ENCODE data around the gene TMEM131L.

Gene TMEM131L

DNA sequence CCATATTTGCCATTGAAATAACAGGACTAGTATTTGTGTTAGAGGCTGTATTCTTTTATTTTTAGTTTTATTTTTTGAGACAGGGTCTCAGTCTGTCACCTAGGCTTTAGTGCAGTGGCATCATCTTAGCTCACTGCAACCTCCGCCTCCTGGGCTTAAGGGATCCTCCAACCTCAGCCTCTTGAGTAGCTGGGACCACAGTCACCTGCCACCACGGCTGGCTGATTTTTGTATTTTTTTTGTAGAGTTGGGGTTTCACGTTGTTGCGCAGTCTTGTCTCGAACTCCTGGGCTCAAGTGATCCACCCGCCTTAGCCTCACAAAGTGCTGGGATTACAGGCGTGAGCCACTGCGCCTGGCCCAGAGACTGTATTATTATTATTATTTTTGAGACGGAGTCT lies 15.3 kb downstream of the TMEM131L start:
- no peak for DNase-seq (ENCODE audit: low read depth, low spot score)
- CTCF ChIA-PET, result interaction anchor here (1.0 kb wide), 1 partner anchor 12 kb away, joined by 3 read pairs; no protein-coding TSS in a partner anchor
- POLR2A ChIA-PET, result interaction anchor here (1.2 kb wide), 1 partner anchor 32 kb away, joined by 3 read pairs; no protein-coding TSS in a partner anchor

DNA sequence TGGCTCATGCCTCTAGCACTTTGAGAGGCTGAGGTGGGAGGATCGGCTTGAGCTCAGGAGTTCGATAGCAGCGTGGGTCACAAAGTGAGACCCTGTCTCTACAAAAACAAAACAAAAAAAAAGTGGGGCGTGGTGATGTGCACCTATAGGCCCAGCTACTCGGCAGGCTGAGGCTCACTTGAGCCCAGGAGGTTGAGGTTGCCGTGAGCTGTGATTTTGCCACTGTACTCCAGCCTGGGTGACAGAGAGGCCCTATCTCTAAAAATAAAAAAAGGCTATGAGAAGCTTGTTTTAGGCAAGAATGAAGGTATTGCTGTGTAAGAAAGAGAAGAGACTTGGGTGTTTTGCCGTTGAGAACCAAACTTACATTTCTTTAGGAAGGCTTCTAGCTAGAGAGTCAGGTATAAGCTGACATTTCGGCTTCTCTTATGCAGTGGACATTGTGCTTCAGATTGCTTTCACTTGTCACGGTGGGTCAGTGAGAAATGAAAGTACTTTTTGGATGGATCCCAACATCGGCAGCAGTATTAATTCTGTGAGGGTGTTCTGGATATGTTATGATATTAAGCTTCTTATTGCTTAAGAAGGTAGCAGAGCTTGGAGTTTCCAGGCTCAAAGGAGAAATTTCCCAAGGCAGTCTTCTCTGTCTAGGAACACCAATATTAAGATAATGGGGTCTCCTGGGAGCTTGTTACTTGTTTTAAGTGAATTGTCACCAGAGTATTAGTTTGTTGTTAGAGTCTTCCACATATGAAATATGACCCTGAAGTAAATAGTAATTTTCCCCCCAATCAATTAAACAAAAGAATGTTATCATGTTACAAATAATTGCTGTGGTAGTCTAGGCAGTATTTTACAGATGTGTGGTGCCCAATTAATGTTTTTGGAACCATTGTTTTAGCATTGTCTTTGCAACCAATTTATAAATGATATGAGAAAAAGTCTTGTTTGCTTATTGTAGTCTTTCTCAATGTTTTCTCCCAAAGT lies 17.6 kb downstream of the TMEM131L start:
- TF ChIP-seq, protein P1, sequence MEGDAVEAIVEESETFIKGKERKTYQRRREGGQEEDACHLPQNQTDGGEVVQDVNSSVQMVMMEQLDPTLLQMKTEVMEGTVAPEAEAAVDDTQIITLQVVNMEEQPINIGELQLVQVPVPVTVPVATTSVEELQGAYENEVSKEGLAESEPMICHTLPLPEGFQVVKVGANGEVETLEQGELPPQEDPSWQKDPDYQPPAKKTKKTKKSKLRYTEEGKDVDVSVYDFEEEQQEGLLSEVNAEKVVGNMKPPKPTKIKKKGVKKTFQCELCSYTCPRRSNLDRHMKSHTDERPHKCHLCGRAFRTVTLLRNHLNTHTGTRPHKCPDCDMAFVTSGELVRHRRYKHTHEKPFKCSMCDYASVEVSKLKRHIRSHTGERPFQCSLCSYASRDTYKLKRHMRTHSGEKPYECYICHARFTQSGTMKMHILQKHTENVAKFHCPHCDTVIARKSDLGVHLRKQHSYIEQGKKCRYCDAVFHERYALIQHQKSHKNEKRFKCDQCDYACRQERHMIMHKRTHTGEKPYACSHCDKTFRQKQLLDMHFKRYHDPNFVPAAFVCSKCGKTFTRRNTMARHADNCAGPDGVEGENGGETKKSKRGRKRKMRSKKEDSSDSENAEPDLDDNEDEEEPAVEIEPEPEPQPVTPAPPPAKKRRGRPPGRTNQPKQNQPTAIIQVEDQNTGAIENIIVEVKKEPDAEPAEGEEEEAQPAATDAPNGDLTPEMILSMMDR (IDR thresholded peaks at IDR 0.05; ENCODE audit: insufficient read depth, low read length, missing control alignments), result no peak
- CTCF ChIA-PET, result interaction anchor here (1.3 to 2.3 kb wide), 2 partner anchors 16 to 90 kb away, joined by 4 to 6 read pairs; no protein-coding TSS in a partner anchor
- POLR2A ChIA-PET, result interaction anchor here (0.5 kb wide), 1 partner anchor 19 kb away, joined by 3 read pairs; no protein-coding TSS in a partner anchor
- DNase-seq (ENCODE audit: low read depth, low spot score), result no peak
- H3K4me3 ChIP-seq (ENCODE audit: low read depth, low read length), result no peak overlapping the region

More for the DNA sequence above, 15.3 kb downstream of the TMEM131L start:
- TF ChIP-seq, protein P1 (IDR thresholded peaks at IDR 0.05; ENCODE audit: insufficient read depth, low read length, missing control alignments), result no peak
- no peak overlapping the region for H3K4me3 ChIP-seq (ENCODE audit: low read depth, low read length)

DNA sequence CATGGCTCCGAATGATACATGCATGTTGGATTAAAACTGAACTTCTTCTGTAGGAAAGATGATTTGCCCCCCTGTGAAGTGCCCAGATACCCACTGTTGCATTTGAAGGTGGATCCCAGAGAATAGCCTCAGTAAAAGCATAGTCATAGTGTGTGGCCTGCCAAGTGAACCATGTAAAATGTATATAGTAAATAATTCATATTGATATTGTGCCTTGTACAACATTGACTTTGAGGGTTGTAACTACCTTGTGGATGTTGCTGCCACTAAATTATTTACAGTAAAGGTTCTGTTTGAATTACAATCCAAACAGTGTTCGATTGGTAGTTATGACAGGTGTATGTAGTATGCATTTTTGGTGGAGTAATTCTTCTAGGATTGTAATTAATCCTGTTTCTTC lies 19.2 kb downstream of the TMEM131L start:
- ChIA-PET POLR2A (no interaction called here), CTCF (interaction anchor here (1.3 kb wide), 1 partner anchor 19 kb away, joined by 4 read pairs; the partner anchor contains the start of gene TMEM131L)

DNA sequence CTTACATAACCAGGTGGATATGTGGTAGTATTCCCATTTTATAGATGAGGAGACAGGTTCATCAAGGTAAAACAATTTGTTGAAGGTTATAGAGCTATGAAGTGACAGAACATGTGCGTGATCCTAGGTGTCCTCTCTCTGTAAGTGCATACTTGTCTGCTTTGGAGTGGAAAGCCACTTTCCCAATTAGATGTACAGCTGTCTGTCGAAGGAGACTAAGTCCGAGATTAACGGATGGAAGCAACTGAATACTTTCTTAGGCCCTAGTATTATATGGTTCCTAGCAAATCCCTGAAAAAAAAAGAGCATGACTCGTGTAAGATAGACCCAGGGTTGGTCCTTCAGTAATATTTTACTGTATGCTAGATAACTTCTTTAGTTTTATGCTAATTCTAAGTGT lies 19.7 kb downstream of the TMEM131L start:
- CTCF ChIA-PET, result interaction anchor here (0.7 to 1.3 kb wide), 4 partner anchors 11 to 142 kb away, joined by 3 to 5 read pairs (median 4); partner anchors contain the start of gene TMEM131L

More for the DNA sequence above, 19.2 kb downstream of the TMEM131L start:
- DNase-seq (ENCODE audit: low read depth, low spot score), result no peak
- no peak overlapping the region for H3K4me3 ChIP-seq (ENCODE audit: low read depth, low read length)
- TF ChIP-seq, protein P1 (IDR thresholded peaks at IDR 0.05; ENCODE audit: insufficient read depth, low read length, missing control alignments), result no peak

DNA sequence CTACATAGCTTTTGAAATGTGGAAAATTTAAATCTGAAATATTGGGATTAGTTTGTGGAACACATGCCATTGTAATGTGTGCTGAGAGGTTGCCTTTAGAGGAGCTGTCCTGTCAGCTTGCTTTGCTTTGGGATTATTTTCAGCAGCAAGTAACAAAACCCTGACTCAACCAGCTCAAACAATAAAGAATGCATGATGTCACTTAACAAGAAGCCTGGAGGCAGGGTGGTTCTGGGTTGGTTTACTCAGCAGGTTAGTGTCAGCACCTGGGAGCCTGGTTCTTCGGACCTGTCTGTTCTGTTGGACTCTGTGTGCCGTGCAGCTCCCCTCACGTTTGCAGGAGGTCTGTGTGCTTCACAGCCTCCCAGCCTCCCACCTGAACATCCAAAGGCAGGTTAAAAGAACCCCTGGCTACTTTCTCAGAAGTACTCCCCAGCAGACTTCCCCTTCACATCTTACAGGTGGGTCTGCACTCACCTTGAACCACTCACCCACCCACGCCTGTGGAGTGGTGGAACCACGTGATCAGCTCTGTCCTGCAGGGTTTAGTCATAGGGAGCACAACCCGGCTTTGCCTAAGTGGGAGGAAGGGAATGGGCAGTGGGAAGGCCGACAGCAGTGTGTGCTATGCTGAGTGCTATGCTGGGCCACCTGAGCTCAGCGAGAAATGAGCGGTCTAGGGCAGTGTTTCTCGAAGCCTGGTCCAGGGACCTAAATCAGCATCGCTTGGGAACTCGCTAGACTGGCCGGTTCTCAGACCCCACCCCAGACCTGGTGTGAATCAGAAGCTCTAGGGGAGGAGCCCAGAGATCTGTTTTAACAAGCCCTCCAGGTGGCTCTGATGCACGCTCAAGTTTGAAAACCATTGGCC lies 20.4 kb downstream of the TMEM131L start:
- ChIA-PET CTCF (interaction anchor here (0.7 to 2.0 kb wide), 6 partner anchors 11 to 142 kb away, joined by 3 to 8 read pairs (median 4); partner anchors contain the start of gene TMEM131L), POLR2A (interaction anchor here (1.1 to 1.5 kb wide), 2 partner anchors 11 to 20 kb away, joined by 5 to 10 read pairs; partner anchors contain the start of gene TMEM131L)
- TF ChIP-seq, protein P1 (IDR thresholded peaks at IDR 0.05; ENCODE audit: insufficient read depth, low read length, missing control alignments), result no peak
- peak; percentile 69 for DNase-seq (ENCODE audit: low read depth, low spot score)
- no peak overlapping the region for H3K4me3 ChIP-seq (ENCODE audit: low read depth, low read length)

More for the DNA sequence above, 19.7 kb downstream of the TMEM131L start:
- DNase-seq (ENCODE audit: low read depth, low spot score), result no peak
- H3K4me3 ChIP-seq (ENCODE audit: low read depth, low read length), result no peak overlapping the region
- TF ChIP-seq, protein P1 (IDR thresholded peaks at IDR 0.05; ENCODE audit: insufficient read depth, low read length, missing control alignments), result no peak
- POLR2A ChIA-PET, result interaction anchor here (1.1 to 1.5 kb wide), 2 partner anchors 12 to 20 kb away, joined by 5 to 10 read pairs; partner anchors contain the start of gene TMEM131L

Data from AG04449 (cell line).